ENCODE data around the gene KCNJ2. TPM values are rescaled to one million over a fixed set of nuclear protein-coding genes. Genes with fewer than 3 reads are reported as not detected.

Gene KCNJ2
- total RNA-seq, 1 donor from 2014 or later = 2.6 TPM

DNA sequence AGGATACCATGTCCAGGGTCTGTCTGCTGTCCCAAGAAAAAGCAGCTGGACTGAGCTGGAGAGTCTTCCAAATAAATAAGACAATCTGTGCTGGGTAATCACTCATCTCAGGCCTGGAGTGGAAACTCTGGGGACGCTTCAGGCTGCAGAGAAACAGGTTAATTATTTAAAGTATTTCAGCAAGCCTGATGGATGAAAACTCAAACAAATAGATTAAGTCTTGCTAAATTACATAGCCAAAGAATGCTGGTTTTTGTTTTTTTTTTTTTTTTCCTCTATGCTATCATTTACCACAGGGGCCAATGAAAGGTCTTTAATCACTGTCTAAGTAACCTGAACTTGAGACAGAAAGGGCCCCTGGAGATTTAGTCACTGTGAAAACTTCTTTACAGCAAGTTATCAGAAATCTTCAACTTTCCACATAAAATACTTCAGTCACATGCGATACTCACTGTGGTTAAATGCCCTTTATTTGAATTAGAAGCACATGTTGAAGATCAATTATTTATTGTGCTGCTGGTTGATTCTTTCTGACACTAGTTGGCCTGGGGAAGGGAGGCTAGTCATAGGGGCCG, 31.0 kb upstream of the KCNJ2 start:
- no peaks in the 10 kb centered on the region for H3K9me3 Mint-ChIP-seq (ENCODE audit: low read depth)
- H3K4me3 Mint-ChIP-seq (ENCODE audit: low read depth) = peak overlapping the region; percentile 2
- DNase-seq (ENCODE audit: low spot score, unreplicated experiment) = no peak
- TF ChIP-seq, protein P1, sequence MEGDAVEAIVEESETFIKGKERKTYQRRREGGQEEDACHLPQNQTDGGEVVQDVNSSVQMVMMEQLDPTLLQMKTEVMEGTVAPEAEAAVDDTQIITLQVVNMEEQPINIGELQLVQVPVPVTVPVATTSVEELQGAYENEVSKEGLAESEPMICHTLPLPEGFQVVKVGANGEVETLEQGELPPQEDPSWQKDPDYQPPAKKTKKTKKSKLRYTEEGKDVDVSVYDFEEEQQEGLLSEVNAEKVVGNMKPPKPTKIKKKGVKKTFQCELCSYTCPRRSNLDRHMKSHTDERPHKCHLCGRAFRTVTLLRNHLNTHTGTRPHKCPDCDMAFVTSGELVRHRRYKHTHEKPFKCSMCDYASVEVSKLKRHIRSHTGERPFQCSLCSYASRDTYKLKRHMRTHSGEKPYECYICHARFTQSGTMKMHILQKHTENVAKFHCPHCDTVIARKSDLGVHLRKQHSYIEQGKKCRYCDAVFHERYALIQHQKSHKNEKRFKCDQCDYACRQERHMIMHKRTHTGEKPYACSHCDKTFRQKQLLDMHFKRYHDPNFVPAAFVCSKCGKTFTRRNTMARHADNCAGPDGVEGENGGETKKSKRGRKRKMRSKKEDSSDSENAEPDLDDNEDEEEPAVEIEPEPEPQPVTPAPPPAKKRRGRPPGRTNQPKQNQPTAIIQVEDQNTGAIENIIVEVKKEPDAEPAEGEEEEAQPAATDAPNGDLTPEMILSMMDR (IDR thresholded peaks at IDR 0.05; ENCODE audit: unreplicated experiment) = no peak
- H3K36me3 Mint-ChIP-seq (ENCODE audit: insufficient read depth) = no peaks in the 10 kb centered on the region
- H3K27ac Mint-ChIP-seq = peak overlapping the region; percentile 94
- H3K4me1 Mint-ChIP-seq (ENCODE audit: low read depth) = peaks cover 58% of the 10 kb centered on the region
- H3K27me3 Mint-ChIP-seq = no peaks in the 10 kb centered on the region

DNA sequence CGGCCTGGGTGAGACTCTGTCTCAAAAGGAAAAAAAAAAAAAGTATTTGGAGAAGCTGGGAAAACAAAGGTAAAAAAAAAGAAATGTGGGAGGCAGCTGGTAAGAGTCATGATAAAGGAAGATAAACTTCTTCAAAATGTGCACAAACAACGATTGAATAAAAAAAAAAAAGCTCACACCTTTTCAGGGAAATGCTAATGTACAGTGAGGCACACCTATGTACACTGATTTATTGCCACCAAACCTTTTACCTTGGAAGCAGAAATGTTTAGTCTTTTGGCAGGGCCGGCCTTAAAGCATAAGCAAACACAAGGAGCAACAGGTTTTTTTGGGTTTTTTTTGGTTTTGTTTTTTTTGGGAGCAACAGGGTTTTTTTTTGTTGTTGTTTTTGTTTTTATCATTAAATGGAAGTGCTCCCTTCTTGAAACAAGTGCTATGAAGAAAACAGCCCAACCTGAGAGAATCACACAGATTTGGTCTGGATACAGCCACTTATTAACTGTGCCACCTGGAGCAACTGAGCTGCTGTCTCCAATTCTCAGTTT, 29.8 kb upstream of the KCNJ2 start:
- DNase-seq (ENCODE audit: low spot score, unreplicated experiment) = no peak
- TF ChIP-seq, protein P1 (IDR thresholded peaks at IDR 0.05; ENCODE audit: unreplicated experiment) = no peak
- Mint-ChIP-seq H3K27me3 (no peaks in the 10 kb centered on the region), H3K9me3 (ENCODE audit: low read depth) (no peaks in the 10 kb centered on the region), H3K4me3 (ENCODE audit: low read depth) (peak overlapping the region; percentile 21), H3K4me1 (ENCODE audit: low read depth) (peaks cover 50% of the 10 kb centered on the region), H3K36me3 (ENCODE audit: insufficient read depth) (no peaks in the 10 kb centered on the region), H3K27ac (peak overlapping the region; percentile 94)

DNA sequence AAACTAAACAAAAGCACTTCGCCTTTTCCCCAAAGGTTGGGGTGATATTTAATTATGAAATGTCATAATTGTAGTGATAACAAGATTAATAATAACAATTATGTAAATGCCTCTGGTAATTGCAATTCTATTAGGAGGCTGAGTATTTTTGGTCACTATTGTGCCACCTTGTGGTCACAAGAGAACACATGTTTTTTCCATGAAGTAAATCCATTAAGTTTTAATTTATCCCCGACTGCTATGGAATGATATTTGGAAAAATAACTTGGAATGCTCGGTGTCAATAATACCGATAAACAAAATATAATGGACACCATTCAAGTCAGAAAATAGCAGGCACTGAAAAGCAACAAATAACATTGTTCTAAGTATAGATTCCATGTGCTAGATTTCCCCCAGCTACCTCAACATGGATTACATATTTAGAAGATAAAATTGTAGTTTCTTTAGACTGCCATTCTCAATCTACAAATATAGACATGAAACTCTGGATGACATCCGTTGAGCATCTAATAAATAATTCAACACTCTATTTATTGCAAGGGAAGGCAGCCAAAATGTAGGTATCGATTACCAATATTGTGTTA, 25.0 kb upstream of the KCNJ2 start:
- TF ChIP-seq, protein P1 (IDR thresholded peaks at IDR 0.05; ENCODE audit: unreplicated experiment) = peak; percentile 83
- no peaks in the 10 kb centered on the region for H3K36me3 Mint-ChIP-seq (ENCODE audit: insufficient read depth)
- no peaks in the 10 kb centered on the region for H3K27me3 Mint-ChIP-seq
- no peaks in the 10 kb centered on the region for H3K9me3 Mint-ChIP-seq (ENCODE audit: low read depth)
- DNase-seq (ENCODE audit: low spot score, unreplicated experiment) = no peak
- H3K4me3 Mint-ChIP-seq (ENCODE audit: low read depth) = no peak overlapping the region
- H3K4me1 Mint-ChIP-seq (ENCODE audit: low read depth) = peaks cover 4% of the 10 kb centered on the region
- H3K27ac Mint-ChIP-seq = no peak overlapping the region

DNA sequence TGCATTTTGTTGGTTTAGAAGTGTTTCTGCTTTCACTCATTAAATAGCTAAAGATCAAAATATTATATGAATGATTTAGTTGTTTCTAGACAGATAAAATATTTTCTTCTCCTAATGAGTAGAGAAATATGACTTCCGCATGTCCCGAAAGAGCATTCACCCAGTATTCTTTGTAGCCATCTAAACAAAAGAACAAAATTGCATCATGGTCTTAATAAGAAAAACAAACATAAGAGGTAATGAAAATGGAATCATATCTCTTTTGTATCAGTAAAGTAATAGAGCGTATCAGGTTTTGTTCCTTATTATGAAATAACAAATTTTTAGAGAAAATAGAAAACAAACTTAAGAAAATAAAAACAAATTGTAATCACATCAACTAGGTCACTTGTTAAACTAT, 16.1 kb upstream of the KCNJ2 start:
- Mint-ChIP-seq H3K27ac (no peak overlapping the region), H3K36me3 (ENCODE audit: insufficient read depth) (no peaks in the 10 kb centered on the region), H3K27me3 (no peaks in the 10 kb centered on the region), H3K4me1 (ENCODE audit: low read depth) (no peaks in the 10 kb centered on the region), H3K4me3 (ENCODE audit: low read depth) (no peak overlapping the region), H3K9me3 (ENCODE audit: low read depth) (no peaks in the 10 kb centered on the region)
- TF ChIP-seq, protein P1 (IDR thresholded peaks at IDR 0.05; ENCODE audit: unreplicated experiment) = no peak
- DNase-seq (ENCODE audit: low spot score, unreplicated experiment) = no peak

DNA sequence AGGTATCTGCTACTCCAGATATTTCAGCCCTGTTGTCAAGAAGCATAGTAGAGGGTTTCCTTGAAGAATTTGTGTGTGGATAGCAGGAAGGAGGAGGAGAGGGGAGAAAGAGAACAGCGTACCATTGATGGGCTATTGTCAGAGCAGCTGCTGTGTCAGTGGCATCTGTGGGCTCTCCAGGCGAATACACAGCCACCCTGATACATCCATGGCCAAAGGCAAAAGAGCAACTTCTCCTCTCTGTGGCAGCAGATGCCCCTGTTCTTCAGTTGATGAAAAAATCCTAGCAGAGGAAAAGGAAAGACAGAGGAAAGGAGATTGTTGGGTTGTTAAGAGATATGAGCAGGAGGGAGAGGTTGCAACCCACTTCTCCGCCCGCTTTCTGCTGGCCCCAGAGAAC, 12.2 kb upstream of the KCNJ2 start:
- H3K27ac Mint-ChIP-seq = no peak overlapping the region
- no peaks in the 10 kb centered on the region for H3K27me3 Mint-ChIP-seq
- peaks cover 9% of the 10 kb centered on the region for H3K4me1 Mint-ChIP-seq (ENCODE audit: low read depth)
- no peaks in the 10 kb centered on the region for H3K36me3 Mint-ChIP-seq (ENCODE audit: insufficient read depth)
- DNase-seq (ENCODE audit: low spot score, unreplicated experiment) = no peak
- H3K4me3 Mint-ChIP-seq (ENCODE audit: low read depth) = no peak overlapping the region
- no peaks in the 10 kb centered on the region for H3K9me3 Mint-ChIP-seq (ENCODE audit: low read depth)
- TF ChIP-seq, protein P1 (IDR thresholded peaks at IDR 0.05; ENCODE audit: unreplicated experiment) = no peak

Data from progenitor cell of endocrine pancreas (in vitro differentiated cells).